HEK293T (cell line): Measurements from ENCODE around the gene SMPD3.

ENCODE experiments used
- CTCF ChIA-PET: fragments of 350-600 bp; formaldehyde crosslinking; extraction: SDS; loops from one replicate; lab custom pipeline; 2021; ENCODE audit warnings: antibody characterized with exemption, inconsistent platforms; lab: Yijun Ruan, JAX
- POLR2A ChIA-PET: fragments of 350-600 bp; formaldehyde crosslinking; extraction: SDS; loops from one replicate; lab custom pipeline; 2020; ENCODE audit warnings: antibody characterized with exemption, inconsistent platforms; lab: Yijun Ruan, JAX
- DNase-seq: peaks from one replicate; pipeline ENCODE4 v3.0.0; 2012; ENCODE audit warnings: mixed read lengths; ENCODE audit errors: extremely low spot score
- ARNT ChIP-seq: fragments of 450-650 bp; IDR thresholded peaks from 2 replicates; pipeline ENCODE4 v1.6.1; 2017; ENCODE audit warnings: mild to moderate bottlenecking
- BHLHE40 ChIP-seq: fragments of 450-650 bp; IDR thresholded peaks from 2 replicates; pipeline ENCODE4 v1.6.1; 2016; ENCODE audit warnings: mild to moderate bottlenecking, moderate library complexity, borderline replicate concordance
- CTBP1 ChIP-seq: fragments of 450-650 bp; IDR thresholded peaks from 2 replicates; pipeline ENCODE4 v1.6.1; 2016; ENCODE audit warnings: borderline replicate concordance
- ELF4 ChIP-seq: fragments of 450-650 bp; IDR thresholded peaks from 2 replicates; pipeline ENCODE4 v1.6.1; 2017; ENCODE audit warnings: antibody characterized with exemption
- FOXA1 ChIP-seq: fragments of 450-650 bp; IDR thresholded peaks from 2 replicates; pipeline ENCODE4 v1.6.1; 2016; ENCODE audit warnings: mild to moderate bottlenecking
- FOXK2 ChIP-seq: fragments of 450-650 bp; IDR thresholded peaks from 2 replicates; pipeline ENCODE4 v1.6.1; 2016; ENCODE audit warnings: mild to moderate bottlenecking
- FOXM1 ChIP-seq: fragments of 450-650 bp; IDR thresholded peaks from 2 replicates; pipeline ENCODE4 v1.6.1; 2017; ENCODE audit warnings: mild to moderate bottlenecking, borderline replicate concordance
- HDGF ChIP-seq: fragments of 450-650 bp; IDR thresholded peaks from 2 replicates; pipeline ENCODE4 v1.6.1; 2017; ENCODE audit warnings: antibody characterized with exemption, borderline replicate concordance
- L3MBTL2 ChIP-seq: fragments of 450-650 bp; conservative IDR thresholded peaks from 2 replicates; pipeline ENCODE4 v1.6.1; 2016; ENCODE audit warnings: mild to moderate bottlenecking
- LEF1 ChIP-seq: fragments of 450-650 bp; IDR thresholded peaks from 2 replicates; pipeline ENCODE4 v1.6.1; 2017; ENCODE audit warnings: mild to moderate bottlenecking, borderline replicate concordance
- NFRKB ChIP-seq: fragments of 450-650 bp; IDR thresholded peaks from 2 replicates; pipeline ENCODE4 v1.6.1; 2016; ENCODE audit warnings: mild to moderate bottlenecking, moderate library complexity
- PKNOX1 ChIP-seq: fragments of 450-650 bp; IDR thresholded peaks from 2 replicates; pipeline ENCODE4 v1.6.1; 2016
- SP1 ChIP-seq: fragments of 450-650 bp; IDR thresholded peaks from 2 replicates; pipeline ENCODE4 v1.6.1; 2017
- SUZ12 ChIP-seq: fragments of 450-650 bp; IDR thresholded peaks from 2 replicates; pipeline ENCODE4 v1.6.1; 2016; ENCODE audit warnings: mild to moderate bottlenecking
- TARDBP ChIP-seq: fragments of 450-650 bp; IDR thresholded peaks from 2 replicates; pipeline ENCODE4 v1.6.1; 2016
- ZNF384 ChIP-seq: fragments of 450-650 bp; IDR thresholded peaks from 2 replicates; pipeline ENCODE4 v1.6.1; 2016

SMPD3 gene

GRCh38 chr16:68395167-68395786, 53.0 kb downstream of the SMPD3 start:
- TF ChIP-seq ELF4 (no peak), PKNOX1 (peak; percentile 3; the same call in 1 of the 2 replicates)
- no peak for DNase-seq
- ChIA-PET CTCF (interaction anchor here (1.4 to 1.5 kb wide), 2 partner anchors 11 to 115 kb away, joined by 4 to 6 read pairs; no protein-coding TSS in a partner anchor), POLR2A (no interaction called here)

GRCh38 chr16:68393333-68393732, 55.0 kb downstream of the SMPD3 start:
- ChIA-PET CTCF (no interaction called here), POLR2A (no interaction called here)
- no peak for TF ChIP-seq SUZ12
- no peak for TF ChIP-seq BHLHE40
- no peak for TF ChIP-seq NFRKB
- no peak for TF ChIP-seq PKNOX1
- no peak for TF ChIP-seq TARDBP
- no peak for TF ChIP-seq ELF4
- TF ChIP-seq CTBP1: no peak
- TF ChIP-seq HDGF: no peak
- TF ChIP-seq FOXK2: no peak
- no peak for TF ChIP-seq ZNF384
- no peak for TF ChIP-seq LEF1
- no peak for DNase-seq

GRCh38 chr16:68389750-68390371, 58.4 kb downstream of the SMPD3 start:
- ChIA-PET CTCF (no interaction called here), POLR2A (no interaction called here)
- no peak for TF ChIP-seq NFRKB
- DNase-seq: no peak

- CTCF ChIA-PET: interaction anchor here (1.1 kb wide), 1 partner anchor 13 kb away, joined by 3 read pairs; no protein-coding TSS in a partner anchor
- DNase-seq: no peak
Measured at GRCh38 chr16:68389006-68389405, 59.3 kb downstream of the SMPD3 start.

DNA sequence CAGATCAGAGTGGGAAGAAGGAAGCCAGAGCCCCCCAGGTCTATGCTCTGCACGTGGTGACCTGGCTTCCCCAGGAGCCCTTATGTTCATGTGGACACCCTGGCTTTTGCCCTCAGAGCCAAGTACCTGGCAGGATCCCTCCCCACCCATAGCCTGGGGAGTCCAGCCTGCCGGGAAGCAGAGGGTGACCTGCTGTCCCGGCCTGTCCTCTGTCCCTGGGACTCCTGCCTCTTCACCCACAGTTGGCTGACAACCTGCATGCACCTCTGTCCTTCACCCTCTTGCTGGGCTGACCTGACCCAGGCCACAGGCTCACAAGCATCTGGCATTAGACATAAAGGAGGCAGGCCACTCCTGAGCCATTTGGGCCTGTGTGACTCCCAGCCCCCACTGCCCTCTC, 60.2 kb downstream of the SMPD3 start:
- no peak for DNase-seq
- POLR2A ChIA-PET: no interaction called here
- CTCF ChIA-PET: interaction anchor here (1.1 kb wide), 1 partner anchor 12 kb away, joined by 3 read pairs; no protein-coding TSS in a partner anchor
- TF ChIP-seq ZNF384 (no peak), NFRKB (no peak), PKNOX1 (no peak), HDGF (no peak), ARNT (no peak), LEF1 (no peak), TARDBP (no peak), L3MBTL2 (no peak), CTBP1 (no peak), FOXM1 (no peak), ELF4 (no peak), BHLHE40 (no peak)

More at GRCh38 chr16:68389006-68389405, 59.3 kb downstream of the SMPD3 start:
- TF ChIP-seq L3MBTL2 (no peak), ARNT (no peak), LEF1 (no peak), TARDBP (no peak), NFRKB (no peak), SUZ12 (no peak), CTBP1 (no peak), FOXM1 (no peak), ELF4 (no peak), FOXA1 (no peak), HDGF (no peak), FOXK2 (no peak), ZNF384 (no peak), BHLHE40 (no peak), PKNOX1 (no peak), SP1 (no peak)
- POLR2A ChIA-PET: no interaction called here

GRCh38 chr16:68387301-68387700, 61.0 kb downstream of the SMPD3 start:
- CTCF ChIA-PET: no interaction called here
- DNase-seq: no peak
- TF ChIP-seq SUZ12: no peak
- TF ChIP-seq ELF4: no peak
- no peak for TF ChIP-seq CTBP1
- TF ChIP-seq PKNOX1: no peak
- TF ChIP-seq SP1: no peak
- no peak for TF ChIP-seq LEF1
- TF ChIP-seq FOXM1: no peak
- no peak for TF ChIP-seq BHLHE40
- TF ChIP-seq FOXK2: no peak
- no peak for TF ChIP-seq ARNT
- no peak for TF ChIP-seq HDGF
- no peak for TF ChIP-seq L3MBTL2
- TF ChIP-seq ZNF384: no peak
- no peak for TF ChIP-seq FOXA1
- POLR2A ChIA-PET: no interaction called here
